B cell (primary cell): Measurements from ENCODE around the gene PKP1. TPM values are rescaled to one million over a fixed set of nuclear protein-coding genes. Genes with fewer than 3 reads are reported as not detected.

Experiments used
- ATAC-seq: fragments of 200-7000 bp; cut with Tn5 transposase; one replicate; pipeline ENCODE4 v1.10.0; 2021; ENCODE audit warnings: low read depth, mild to moderate bottlenecking, moderate number of reproducible peaks, moderate library complexity
- CTCF ChIA-PET: fragments of 350-600 bp; sonication (Branson Sonifier 250); formaldehyde crosslinking; loops from one replicate; lab custom pipeline; 2021; ENCODE audit warnings: antibody characterized with exemption, inconsistent platforms; lab: Charles Lee
- POLR2A ChIA-PET: fragments of 350-600 bp; sonication (Branson Sonifier 250); formaldehyde crosslinking; loops from one replicate; lab custom pipeline; 2021; ENCODE audit warnings: antibody characterized with exemption; lab: Charles Lee
- DNase-seq: peaks from one replicate; pipeline ENCODE4 v3.0.0; 2013
- H2AFZ ChIP-seq: 2 replicates; pipeline ENCODE4 v1.6.1; 2012; ENCODE audit warnings: mild to moderate bottlenecking, low read depth, low read length; ENCODE audit not compliant: insufficient read depth, poor library complexity, severe bottlenecking
- H3K27ac ChIP-seq, 2 donors: 1 replicate in 1 of 2; 2 replicates in 1 of 2; pipeline ENCODE4 v1.5.1; 2012 to 2013; ENCODE audit warnings: low read length in 2 of 2, mild to moderate bottlenecking in 2 of 2, moderate library complexity in 1 of 2
- H3K27me3 ChIP-seq, 4 experiments: fragments of 200-600 bp in 1 of 4; sonication (generic) in 1 of 4; replicated peaks in 1 of 4; 1 replicate in 2 of 4; 2 replicates in 2 of 4; pipeline versions ENCODE4 v1.6.1 to v1.7.0; 2013 to 2016; ENCODE audit warnings: low read length in 3 of 4, mild to moderate bottlenecking in 2 of 4, mixed read lengths in 1 of 4, moderate library complexity in 1 of 4; ENCODE audit not compliant: insufficient read depth in 4 of 4, control insufficient read depth in 3 of 4; ENCODE audit errors: control extremely low read depth in 1 of 4
- H3K36me3 ChIP-seq, 2 experiments: replicated peaks in 1 of 2; 1 replicate in 1 of 2; 2 replicates in 1 of 2; pipeline versions ENCODE4 v1.6.1 to v1.7.1; 2013; ENCODE audit warnings: low read length in 1 of 2; ENCODE audit not compliant: insufficient read depth in 2 of 2, control insufficient read depth in 1 of 2; ENCODE audit errors: control extremely low read depth in 1 of 2, extremely low read depth in 1 of 2
- H3K4me1 ChIP-seq, 2 donors: fragments of 200-600 bp in 1 of 2; sonication (generic) in 1 of 2; 1 replicate in 1 of 2; 2 replicates in 1 of 2; pipeline versions ENCODE4 v1.5.1 to v1.6.1; 2013 to 2017; ENCODE audit warnings: low read length in 2 of 2; ENCODE audit not compliant: control insufficient read depth in 2 of 2, insufficient read depth in 2 of 2
- H3K4me2 ChIP-seq: replicated peaks from 2 replicates; pipeline ENCODE3; 2012; ENCODE audit warnings: mild to moderate bottlenecking, low read depth, low read length; ENCODE audit not compliant: poor library complexity, severe bottlenecking
- H3K4me3 ChIP-seq, 5 experiments: fragments of 200-600 bp in 1 of 5; sonication (generic) in 1 of 5; 1 replicate in 3 of 5; 2 replicates in 2 of 5; pipeline versions ENCODE4 v1.5.1 to v1.7.0; 2011 to 2016; ENCODE audit warnings: low read length in 4 of 5, mild to moderate bottlenecking in 4 of 5, low read depth in 2 of 5, control low read depth in 1 of 5, moderate library complexity in 1 of 5; ENCODE audit not compliant: insufficient read depth in 1 of 5; ENCODE audit errors: control extremely low read depth in 1 of 5, extremely low read depth in 1 of 5
- H3K79me2 ChIP-seq: fragments of 200-600 bp; sonication (generic); one replicate; pipeline ENCODE4 v1.6.0; 2016; ENCODE audit warnings: low read length; ENCODE audit not compliant: control insufficient read depth, insufficient read depth
- H3K9ac ChIP-seq: fragments of 200-600 bp; sonication (generic); 2 replicates; pipeline ENCODE4 v1.6.1; 2017; ENCODE audit warnings: mild to moderate bottlenecking, low read length, moderate library complexity
- H3K9me3 ChIP-seq, 3 donors: one replicate each; pipeline versions ENCODE4 v1.6.1 to v1.7.1; 2013; ENCODE audit warnings: low read length in 2 of 3; ENCODE audit not compliant: control insufficient read depth in 2 of 3, insufficient read depth in 1 of 3; ENCODE audit errors: control extremely low read depth in 1 of 3
- H4K20me1 ChIP-seq: 2 replicates; pipeline ENCODE4 v1.6.0; 2012; ENCODE audit warnings: mild to moderate bottlenecking, low read length; ENCODE audit not compliant: insufficient read depth, control insufficient read depth, poor library complexity, severe bottlenecking
- H3K27ac Mint-ChIP-seq: one replicate; pipeline ENCODE4 v1.8.0; 2021; ENCODE audit warnings: mixed read lengths
- H3K27me3 Mint-ChIP-seq: one replicate; pipeline ENCODE4 v1.8.0; 2021; ENCODE audit warnings: mixed read lengths
- H3K4me1 Mint-ChIP-seq: one replicate; pipeline ENCODE4 v1.8.0; 2021; ENCODE audit warnings: mixed read lengths
- H3K4me3 Mint-ChIP-seq: one replicate; pipeline ENCODE4 v1.8.0; 2021; ENCODE audit warnings: mixed read lengths
- H3K9me3 Mint-ChIP-seq: one replicate; pipeline ENCODE4 v1.8.0; 2022; ENCODE audit warnings: mixed read lengths; ENCODE audit not compliant: insufficient read depth
- EZH2 ChIP-seq: IDR thresholded peaks from 2 replicates; pipeline ENCODE4 v1.6.1; 2012; ENCODE audit warnings: borderline replicate concordance, low read depth, mild to moderate bottlenecking, moderate library complexity, low read length; ENCODE audit not compliant: insufficient read depth, poor library complexity, severe bottlenecking
- WGBS: methylation state at CpG from one replicate; pipeline ENCODE4 v1.1.5; 2013; ENCODE audit warnings: missing lambda C conversion rate; ENCODE audit not compliant: insufficient coverage; 5-methylcytosine and 5-hydroxymethylcytosine counted together
- intact Hi-C: fragments of 100-400 bp; cut with micrococcal nuclease; formaldehyde crosslinking; loops from one replicate; pipeline ENCODE4 v1.10.0; 2022
- polyA plus RNA-seq: library from polyadenylated mRNA; depleted of rRNA; stranded (reverse); fragments of >200 nt; gene quantifications from 2 replicates; pipeline ENCODE4 v1.2.3, GENCODE V29; 2012
- total RNA-seq, 2 donors: library from RNA; stranded (reverse); fragments of 120-200 nt in 1 of 2; gene quantifications; 1 replicate in 1 of 2; 2 replicates in 1 of 2; pipeline versions ENCODE4 v1.2.3 to v1.2.4, GENCODE V29; 2013 to 2022
- TF ChIP-seq, protein P1 (sequence below): fragments of 200-600 bp; IDR thresholded peaks from one replicate; pipeline ENCODE4 v1.8.0; 2022; ENCODE audit warnings: antibody characterized with exemption, mild to moderate bottlenecking

PKP1 gene
- total and polyA plus RNA-seq, 2 donors (not counting 1 experiment from before 2014, with no cell fraction given): not detected

GRCh38 chr1:201282216-201282615 lies 1.1 kb upstream of the PKP1 start:
- Mint-ChIP-seq H3K4me1 (peaks cover 1% of the 10 kb centered on the region), H3K4me3 (no peak overlapping the region), H3K9me3 (no peaks in the 10 kb centered on the region), H3K27me3 (peaks cover 54% of the 10 kb centered on the region), H3K27ac (no peak overlapping the region)
- TF ChIP-seq, protein P1, sequence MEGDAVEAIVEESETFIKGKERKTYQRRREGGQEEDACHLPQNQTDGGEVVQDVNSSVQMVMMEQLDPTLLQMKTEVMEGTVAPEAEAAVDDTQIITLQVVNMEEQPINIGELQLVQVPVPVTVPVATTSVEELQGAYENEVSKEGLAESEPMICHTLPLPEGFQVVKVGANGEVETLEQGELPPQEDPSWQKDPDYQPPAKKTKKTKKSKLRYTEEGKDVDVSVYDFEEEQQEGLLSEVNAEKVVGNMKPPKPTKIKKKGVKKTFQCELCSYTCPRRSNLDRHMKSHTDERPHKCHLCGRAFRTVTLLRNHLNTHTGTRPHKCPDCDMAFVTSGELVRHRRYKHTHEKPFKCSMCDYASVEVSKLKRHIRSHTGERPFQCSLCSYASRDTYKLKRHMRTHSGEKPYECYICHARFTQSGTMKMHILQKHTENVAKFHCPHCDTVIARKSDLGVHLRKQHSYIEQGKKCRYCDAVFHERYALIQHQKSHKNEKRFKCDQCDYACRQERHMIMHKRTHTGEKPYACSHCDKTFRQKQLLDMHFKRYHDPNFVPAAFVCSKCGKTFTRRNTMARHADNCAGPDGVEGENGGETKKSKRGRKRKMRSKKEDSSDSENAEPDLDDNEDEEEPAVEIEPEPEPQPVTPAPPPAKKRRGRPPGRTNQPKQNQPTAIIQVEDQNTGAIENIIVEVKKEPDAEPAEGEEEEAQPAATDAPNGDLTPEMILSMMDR: no peak
- no peak for TF ChIP-seq EZH2
- WGBS: 87% methylated on average over 4 of the region's 6 CpGs
- H3K4me3 ChIP-seq: no peak overlapping the region
- no peaks in the 10 kb centered on the region for H3K4me1 ChIP-seq
- no peaks in the 10 kb centered on the region for H4K20me1 ChIP-seq
- intact Hi-C loops: no loop called here
- ATAC-seq (no peak), DNase-seq (no peak)
- ChIA-PET CTCF (no interaction called here), POLR2A (no interaction called here)
- no peaks in the 10 kb centered on the region for H3K79me2 ChIP-seq
- peaks cover 0 to 29% (median 11%) of the 10 kb centered on the region in 4 experiments for H3K27me3 ChIP-seq
- H3K27ac ChIP-seq: no peak overlapping the region
- no peak overlapping the region for H3K9ac ChIP-seq
- H3K9me3 ChIP-seq: peaks cover 0 to 3% (median 0%) of the 10 kb centered on the region in 3 donors
- H3K4me2 ChIP-seq: no peak overlapping the region
- no peak overlapping the region for H2AFZ ChIP-seq
- no peaks in the 10 kb centered on the region for H3K36me3 ChIP-seq

- Histone ChIP-seq H3K36me3 (no peaks in the 10 kb centered on the region), H3K4me1 (no peaks in the 10 kb centered on the region), H4K20me1 (no peaks in the 10 kb centered on the region), H3K9ac (no peak overlapping the region), H3K79me2 (no peaks in the 10 kb centered on the region), H2AFZ (no peak overlapping the region), H3K4me3 (no peak overlapping the region), H3K9me3 (peaks cover 0 to 3% (median 0%) of the 10 kb centered on the region in 3 donors), H3K27me3 (peaks cover 0 to 29% (median 11%) of the 10 kb centered on the region in 4 experiments), H3K4me2 (no peak overlapping the region), H3K27ac (no peak overlapping the region)
- POLR2A ChIA-PET: no interaction called here
- WGBS: 42% methylated on average over 53 of the region's 53 CpGs
- no peak for ATAC-seq
- CTCF ChIA-PET: no interaction called here
- Mint-ChIP-seq H3K4me3 (no peak overlapping the region), H3K27ac (no peak overlapping the region), H3K9me3 (no peaks in the 10 kb centered on the region), H3K27me3 (peaks cover 56% of the 10 kb centered on the region), H3K4me1 (peaks cover 1% of the 10 kb centered on the region)
- intact Hi-C loops: no loop called here
- TF ChIP-seq, protein P1: no peak
- TF ChIP-seq EZH2: no peak
- DNase-seq: no peak
Measured at GRCh38 chr1:201283836-201284553, 689 bp downstream of the PKP1 start.
